Activated CD4-positive, alpha-beta T cell treated with anti-CD3 and anti-CD28 coated beads, Interleukin-2, amount 50 U/mL, for 24 hours (primary cell): Measurements from ENCODE around the gene SMARCD2.
A peak's percentile ranks its signal among the peaks of the same experiment; 100 is the strongest.
"Not testable (repeated sequence)": the region's sequence is repeated elsewhere in the genome, so short reads cannot be mapped to it uniquely, and the experiment has no call there.

Experiments
- DNase-seq, 2 donors: peaks; one replicate each; pipeline ENCODE4 v3.0.0-alpha.2; 2020; ENCODE audit warnings: low read depth in 1 of 2, low spot score in 1 of 2

SMARCD2 gene

GRCh38 chr17:63853260-63853659 is 10.8 kb upstream of the SMARCD2 start:
- no peak for DNase-seq

DNA sequence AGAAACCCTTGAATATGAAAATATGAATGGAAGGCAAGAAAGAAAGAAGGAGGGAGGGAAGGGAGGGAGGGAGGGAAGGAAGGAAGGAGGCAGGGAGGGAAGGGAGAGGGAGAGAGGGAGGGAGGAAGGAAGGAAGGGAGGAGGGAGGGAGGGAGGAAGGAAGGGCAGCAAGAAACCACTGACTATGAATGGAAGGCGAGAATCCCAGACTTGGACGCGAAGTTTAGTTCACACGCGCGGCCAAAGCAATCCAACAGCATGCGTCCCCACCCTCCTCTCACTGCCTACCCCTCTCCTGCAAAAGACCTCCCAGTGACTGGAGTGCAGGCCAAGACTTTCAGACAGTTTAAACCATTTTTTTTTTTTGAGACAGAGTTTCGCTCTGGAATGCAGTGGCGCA is 7.9 kb upstream of the SMARCD2 start:
- DNase-seq: no peak

DNA sequence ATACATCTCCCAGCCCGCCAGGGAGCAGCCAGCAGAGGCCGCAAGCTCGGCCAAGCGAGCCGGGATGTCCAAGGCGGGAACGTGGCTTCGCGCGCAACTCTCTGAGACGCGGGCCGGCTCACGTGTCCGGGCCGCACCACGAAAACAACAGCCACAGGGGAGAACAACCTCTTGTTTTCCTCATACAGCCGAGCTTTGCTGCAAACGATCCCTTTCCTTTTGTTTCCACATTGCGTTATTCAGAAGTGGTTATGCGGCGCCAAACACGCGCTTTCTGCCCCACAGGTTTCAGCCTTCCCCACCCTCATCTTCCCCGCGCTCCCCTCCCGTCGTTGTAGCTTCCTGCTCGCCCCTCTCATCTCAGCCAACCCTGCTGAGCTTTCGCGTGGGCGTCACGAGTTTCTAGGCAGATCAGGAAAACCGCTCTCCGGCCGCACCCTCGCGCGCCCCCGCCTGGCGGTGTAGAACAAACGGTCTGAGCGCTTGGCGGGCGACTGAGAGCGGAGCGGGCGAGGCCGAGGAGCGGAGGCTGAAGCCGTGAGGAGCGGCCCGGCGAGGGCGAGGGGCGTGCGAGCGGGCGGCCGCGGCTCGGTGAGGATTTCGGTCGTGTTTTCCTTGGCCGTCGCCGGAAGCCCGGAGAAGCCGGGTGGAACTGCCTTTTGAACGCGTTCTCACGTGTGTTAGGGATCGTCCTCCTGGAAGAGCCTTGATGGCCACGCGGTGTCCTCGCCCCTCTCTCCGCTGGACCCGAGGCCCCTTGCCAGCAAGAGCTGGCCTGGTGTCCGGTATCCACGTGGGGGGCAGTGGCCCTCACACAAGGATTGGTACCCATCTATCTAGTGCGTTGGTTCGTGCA is 6.6 kb upstream of the SMARCD2 start:
- peak; percentile 95 to 96 for DNase-seq

DNA sequence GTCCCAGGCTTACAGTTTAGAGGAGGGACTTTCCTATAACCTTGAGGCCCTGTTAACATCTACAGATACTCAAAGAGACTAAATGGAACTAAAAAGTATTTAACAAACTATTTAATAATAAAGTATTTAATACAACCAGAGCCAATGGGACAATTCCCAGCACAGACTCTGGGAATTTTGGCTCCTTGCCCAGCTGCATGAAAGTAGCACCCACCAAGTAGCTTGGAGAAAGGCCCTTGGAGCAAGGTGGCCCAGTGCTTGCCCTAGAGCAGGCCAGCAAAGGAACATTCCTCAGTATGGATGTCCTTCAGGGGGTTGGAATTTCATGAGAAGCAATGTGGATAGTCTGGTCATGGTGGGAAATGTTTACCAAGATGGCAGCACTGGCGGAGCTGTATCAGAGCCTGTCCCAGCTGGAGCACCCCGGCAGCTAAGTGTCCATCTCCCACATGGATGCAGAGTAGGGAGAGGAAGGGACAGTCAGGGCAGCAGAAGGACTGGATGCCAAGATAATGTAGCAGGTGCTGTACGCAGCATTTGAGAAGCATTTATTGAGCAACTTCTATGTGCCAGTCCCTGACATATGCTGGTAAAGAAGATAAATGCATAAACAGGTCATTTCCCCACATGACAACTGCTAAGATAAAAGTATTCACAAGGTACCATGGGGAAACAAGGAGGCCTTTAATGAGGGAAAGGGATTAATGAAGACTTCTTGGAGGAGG is 5.2 kb upstream of the SMARCD2 start:
- no peak for DNase-seq

DNA sequence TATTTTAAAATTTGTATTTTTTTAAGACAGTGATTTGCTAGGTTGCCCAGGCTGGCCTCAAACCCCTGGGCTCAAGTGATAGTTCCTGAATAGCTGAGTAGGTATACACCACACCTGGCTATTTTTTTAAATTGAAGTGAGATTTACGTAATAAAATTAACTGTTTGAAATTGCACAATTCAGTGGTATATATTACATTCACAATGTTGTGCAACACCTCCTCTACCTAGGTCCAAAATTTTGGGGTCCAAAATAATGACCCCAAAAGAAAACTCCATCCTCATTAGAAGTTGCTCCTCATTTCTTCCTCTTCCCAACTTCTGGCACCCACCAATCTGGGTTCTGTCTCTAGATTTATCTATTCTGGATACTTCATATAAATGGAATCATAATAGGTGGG is 3.0 kb upstream of the SMARCD2 start:
- no peak for DNase-seq

- no peak for DNase-seq
These were observed 1.6 kb upstream of the SMARCD2 start for GRCh38 chr17:63843910-63844677.

DNA sequence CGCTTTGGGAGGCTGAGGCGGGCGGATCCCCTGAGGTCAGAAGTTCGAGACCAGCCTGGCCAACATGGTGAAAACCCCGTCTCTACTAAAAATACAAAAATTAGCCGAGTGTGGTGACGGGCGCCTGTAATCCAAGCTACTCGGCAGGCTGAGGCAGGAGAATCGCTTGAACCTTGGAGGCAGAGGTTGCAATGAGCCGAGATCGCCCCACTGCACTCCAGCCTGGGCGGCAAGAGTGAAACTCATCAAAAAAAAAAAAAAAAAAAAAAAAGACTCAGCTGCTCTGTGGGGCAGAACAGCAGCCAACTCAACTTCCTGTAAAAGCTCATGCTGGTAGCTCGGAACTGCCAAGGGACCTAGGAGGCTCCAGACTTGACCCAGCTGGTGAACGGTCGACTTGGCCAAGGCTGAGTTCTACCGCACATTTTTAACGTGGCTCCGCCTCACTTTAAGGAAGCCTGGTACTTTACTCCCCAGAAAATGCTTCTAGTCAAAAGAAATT is 953 bp upstream of the SMARCD2 start:
- DNase-seq: not testable (repeated sequence)

DNA sequence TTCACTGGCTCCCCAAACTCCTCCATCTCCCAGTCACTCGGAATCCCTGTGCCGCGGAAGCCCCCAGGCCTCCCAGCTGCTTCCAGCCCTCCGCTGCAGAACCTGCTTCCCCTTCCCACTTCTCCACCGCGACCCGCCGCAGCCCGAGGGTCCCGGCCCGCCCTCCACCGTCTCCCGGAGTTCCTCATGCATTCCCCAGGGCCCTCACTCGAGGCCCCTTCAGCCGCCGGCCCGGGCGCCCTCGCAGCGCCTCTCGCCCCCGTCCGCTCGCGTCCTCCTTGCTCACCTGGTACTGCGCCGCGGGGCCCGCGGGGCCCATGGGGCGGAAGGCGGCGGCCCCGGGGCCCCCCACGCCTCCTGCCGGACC is 329 bp downstream of the SMARCD2 start:
- peak in 1 of 2 donors; percentile 21 for DNase-seq

GRCh38 chr17:63841350-63842172 is 924 bp downstream of the SMARCD2 start:
- DNase-seq: no peak

- no peak for DNase-seq
These were observed 1.7 kb downstream of the SMARCD2 start for GRCh38 chr17:63840591-63841349.

DNA sequence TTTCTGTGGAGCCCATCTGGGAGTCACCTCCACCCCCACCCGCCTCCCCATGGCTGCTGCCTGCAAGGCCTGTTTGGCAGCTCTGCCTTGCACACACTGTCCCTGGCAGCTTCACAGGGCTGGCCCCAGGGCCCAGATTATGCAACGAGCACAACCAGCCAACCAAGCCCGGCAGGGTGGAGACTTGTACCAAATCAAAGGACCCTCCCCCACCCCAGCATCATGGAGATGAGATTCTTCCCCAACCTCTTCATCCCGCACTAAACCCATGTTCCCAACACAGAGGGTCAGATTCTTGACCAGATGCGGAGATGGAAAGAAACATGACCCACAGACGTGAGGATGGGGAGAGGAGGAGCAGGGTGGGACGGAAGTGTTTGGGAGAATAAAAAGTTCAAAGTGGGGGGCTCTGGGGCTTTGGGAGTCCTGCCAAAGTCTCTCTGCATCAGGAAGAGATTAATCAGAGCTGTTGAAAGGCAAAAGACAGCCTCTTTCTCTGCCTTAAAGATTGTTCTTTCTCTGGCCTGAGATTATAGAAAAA is 3.8 kb downstream of the SMARCD2 start:
- DNase-seq: no peak

- no peak for DNase-seq
These were observed 4.4 kb downstream of the SMARCD2 start for GRCh38 chr17:63837962-63838600.

DNA sequence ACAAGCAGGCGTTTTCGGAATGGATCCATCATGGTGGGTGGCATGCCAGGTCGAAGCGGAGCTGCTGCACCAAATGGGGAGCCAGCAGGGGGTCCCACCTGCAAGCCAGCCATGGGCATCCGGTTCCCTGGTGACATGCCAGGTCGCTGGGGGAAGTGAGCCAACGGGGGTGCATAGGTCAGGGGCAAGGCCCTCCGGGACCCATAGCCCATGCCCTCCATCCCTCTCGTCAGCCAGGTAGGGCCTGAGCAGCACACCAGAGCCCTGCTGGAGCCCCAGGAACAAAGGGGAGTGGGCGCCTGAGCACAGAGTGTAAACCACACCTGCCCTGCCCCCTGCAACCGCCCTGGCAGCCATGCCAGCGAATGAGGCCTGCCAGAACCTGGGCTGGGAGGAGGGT is 5.0 kb downstream of the SMARCD2 start:
- DNase-seq: no peak

DNA sequence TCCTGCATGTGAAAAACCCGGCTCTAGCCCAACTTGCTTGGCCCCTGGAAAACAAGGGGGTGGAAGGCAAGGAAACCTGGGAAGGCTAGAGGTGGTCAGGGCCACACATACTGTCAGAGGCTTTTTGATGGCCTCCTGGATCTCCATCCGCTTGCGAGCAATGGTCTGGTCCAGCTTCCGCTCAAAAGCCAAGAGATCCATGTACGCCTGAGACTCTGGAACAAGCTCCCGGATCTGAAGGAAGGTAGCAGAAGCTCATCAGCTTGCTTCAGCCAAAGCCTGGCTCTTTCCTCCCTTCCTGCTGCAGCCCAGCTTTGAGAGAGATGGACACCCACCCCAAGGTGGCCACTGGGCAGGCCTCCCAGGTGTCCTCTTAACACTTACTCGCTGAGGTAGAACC is 5.7 kb downstream of the SMARCD2 start:
- no peak for DNase-seq

GRCh38 chr17:63835167-63835720 is 7.2 kb downstream of the SMARCD2 start:
- DNase-seq: no peak

GRCh38 chr17:63834431-63835166 is 7.9 kb downstream of the SMARCD2 start:
- peak in 1 of 2 donors; percentile 27 for DNase-seq

DNA sequence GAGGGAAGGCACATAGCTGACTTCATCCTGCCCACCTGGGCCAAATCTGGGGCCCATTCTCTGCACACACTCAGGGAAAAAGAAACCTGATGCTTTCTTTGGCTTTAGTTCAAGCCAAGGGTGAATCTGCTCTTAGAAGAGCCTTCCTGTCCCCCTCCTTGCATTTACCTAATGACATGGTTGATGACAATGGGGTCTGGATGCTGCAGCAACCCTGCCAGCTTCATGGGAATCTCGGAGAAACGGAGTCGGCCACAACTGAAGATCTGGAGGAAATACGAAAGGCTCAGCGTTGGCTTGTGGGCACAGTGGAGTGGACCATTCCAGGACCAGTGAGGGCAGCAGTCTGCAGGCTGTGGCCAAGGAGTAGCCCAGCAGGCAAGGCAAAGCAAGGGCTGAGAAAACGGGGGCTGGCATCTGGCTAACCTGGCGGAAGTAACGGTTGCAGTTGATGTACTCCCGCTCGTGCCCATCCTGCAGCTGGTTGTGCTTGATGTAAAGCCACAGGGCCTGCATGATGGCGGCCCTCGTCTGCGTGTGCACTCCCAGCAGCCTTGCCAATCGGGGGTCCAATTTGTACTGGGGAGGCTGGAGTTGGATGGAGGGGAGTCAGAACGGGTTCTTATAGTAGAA is 8.6 kb downstream of the SMARCD2 start:
- DNase-seq: no peak
